GM12872 (cell line): Measurements from ENCODE around the gene C1GALT1.

Experiments used
- TF ChIP-seq, protein P1 (sequence below): IDR thresholded peaks from 3 replicates; pipeline ENCODE4 v1.5.1; 2011; ENCODE audit warnings: low read depth, mild to moderate bottlenecking, low read length, moderate library complexity; ENCODE audit not compliant: insufficient read depth

C1GALT1 gene

GRCh38 chr7:7237978-7238267 is 55.6 kb downstream of the C1GALT1 start:
- TF ChIP-seq, protein P1, sequence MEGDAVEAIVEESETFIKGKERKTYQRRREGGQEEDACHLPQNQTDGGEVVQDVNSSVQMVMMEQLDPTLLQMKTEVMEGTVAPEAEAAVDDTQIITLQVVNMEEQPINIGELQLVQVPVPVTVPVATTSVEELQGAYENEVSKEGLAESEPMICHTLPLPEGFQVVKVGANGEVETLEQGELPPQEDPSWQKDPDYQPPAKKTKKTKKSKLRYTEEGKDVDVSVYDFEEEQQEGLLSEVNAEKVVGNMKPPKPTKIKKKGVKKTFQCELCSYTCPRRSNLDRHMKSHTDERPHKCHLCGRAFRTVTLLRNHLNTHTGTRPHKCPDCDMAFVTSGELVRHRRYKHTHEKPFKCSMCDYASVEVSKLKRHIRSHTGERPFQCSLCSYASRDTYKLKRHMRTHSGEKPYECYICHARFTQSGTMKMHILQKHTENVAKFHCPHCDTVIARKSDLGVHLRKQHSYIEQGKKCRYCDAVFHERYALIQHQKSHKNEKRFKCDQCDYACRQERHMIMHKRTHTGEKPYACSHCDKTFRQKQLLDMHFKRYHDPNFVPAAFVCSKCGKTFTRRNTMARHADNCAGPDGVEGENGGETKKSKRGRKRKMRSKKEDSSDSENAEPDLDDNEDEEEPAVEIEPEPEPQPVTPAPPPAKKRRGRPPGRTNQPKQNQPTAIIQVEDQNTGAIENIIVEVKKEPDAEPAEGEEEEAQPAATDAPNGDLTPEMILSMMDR, result no peak

GRCh38 chr7:7239346-7239745 is 57.0 kb downstream of the C1GALT1 start:
- TF ChIP-seq, protein P1, result no peak

- TF ChIP-seq, protein P1, result no peak
Observed at GRCh38 chr7:7242899-7243298, 60.6 kb downstream of the C1GALT1 start.

GRCh38 chr7:7246223-7246622 is 63.9 kb downstream of the C1GALT1 start:
- TF ChIP-seq, protein P1, result no peak

GRCh38 chr7:7247658-7248057 is 65.3 kb downstream of the C1GALT1 start:
- TF ChIP-seq, protein P1, result no peak

- TF ChIP-seq, protein P1, result no peak
Observed at GRCh38 chr7:7249814-7250213, 67.5 kb downstream of the C1GALT1 start.

GRCh38 chr7:7251742-7252141 is 69.4 kb downstream of the C1GALT1 start:
- TF ChIP-seq, protein P1, result no peak

GRCh38 chr7:7254319-7254718 is 72.0 kb downstream of the C1GALT1 start:
- TF ChIP-seq, protein P1, result no peak
